A549 treated with AZD9567 at 1 μM for 4 hours (cell line): ENCODE measurements around the gene CALML3. TPM values are rescaled to one million over a fixed set of nuclear protein-coding genes. Genes with fewer than 3 reads are reported as not detected.

Source experiments
- total RNA-seq: library from RNA; stranded (reverse); fragments of 200-300 nt; extraction: Qiagen RNA extraction; gene quantifications from 5 replicates; pipeline ENCODE4 v1.2.3, GENCODE V29; 2022; ENCODE audit not compliant: insufficient read depth

CALML3 gene
- 0.02 TPM in 1 of 5 replicates, not detected in the others for total RNA-seq

GRCh38 chr10:5524641-5525560 is at the start of gene CALML3:
Gene CALML3 (plus strand): TSS chr10:5524961. CDS start chr10:5525086, 125 bp downstream.

DNA sequence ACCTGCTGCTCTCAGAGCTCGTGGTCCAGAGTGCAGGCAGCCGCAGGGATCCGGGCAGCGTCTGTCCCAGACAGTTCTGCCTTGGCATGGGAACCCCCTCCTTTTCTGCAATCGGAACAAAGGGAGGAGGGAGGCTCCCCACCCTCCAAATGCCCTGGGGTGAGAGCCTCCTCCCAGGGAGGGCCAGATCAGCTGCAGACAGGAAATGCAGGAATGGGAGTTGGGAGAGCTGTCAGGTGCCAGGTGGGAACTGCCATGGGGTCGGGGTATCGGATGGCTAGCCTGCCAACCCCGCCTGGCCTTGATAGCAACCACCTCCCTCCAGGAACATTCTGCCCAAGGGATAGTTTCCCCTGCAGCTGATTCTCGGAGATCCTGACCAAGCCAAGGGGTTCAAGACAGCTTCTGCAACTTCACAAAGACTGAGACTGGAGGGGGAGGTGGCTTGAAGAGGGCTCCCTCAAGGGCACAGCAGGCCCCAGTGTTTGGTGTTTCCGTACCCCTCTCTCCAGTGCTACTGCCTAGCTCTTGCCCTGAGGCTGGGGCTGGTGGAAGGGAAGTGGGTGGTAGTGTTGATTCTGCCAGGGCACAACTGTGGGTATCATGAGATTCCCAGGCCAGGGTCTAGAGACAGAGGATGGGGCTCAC is 25.1 kb upstream of the CALML3 start, which contains the start of gene CALML5:
CALML5 (minus strand) TSS at position 78 of the 648 bp plus-strand sequence. CDS start 132 bp downstream, outside the sequence.

Other genes with a start within 250 kb of the CALML3 start
- gene UCN3, start 160.0 kb upstream of the CALML3 start, total RNA-seq, result not detected in 5 replicates
- gene TUBAL3, start 120.1 kb upstream of the CALML3 start, total RNA-seq, result 0.18 to 1.8 TPM (median 0.29 TPM) in 5 replicates
- gene NET1, start 112.4 kb upstream of the CALML3 start, total RNA-seq, result 38.5 to 67.6 TPM (median 47.0 TPM) in 5 replicates
- not detected in 5 replicates for gene CALML5, start 25.4 kb upstream of the CALML3 start, total RNA-seq
- gene ASB13, start 141.6 kb downstream of the CALML3 start, total RNA-seq, result 17.2 to 27.2 TPM (median 26.4 TPM) in 5 replicates
- 26.1 to 38.9 TPM (median 37.5 TPM) in 5 replicates for gene TASOR2, start 159.9 kb downstream of the CALML3 start, total RNA-seq